Middle frontal gyrus (tissue), 1 donor: ENCODE measurements around the gene CEL.

Experiments used
- DNase-seq: peaks from one replicate; pipeline ENCODE4 v3.0.0-alpha.2; 2015; ENCODE audit warnings: low spot score; ENCODE audit errors: extremely low spot score

The CEL gene

DNA sequence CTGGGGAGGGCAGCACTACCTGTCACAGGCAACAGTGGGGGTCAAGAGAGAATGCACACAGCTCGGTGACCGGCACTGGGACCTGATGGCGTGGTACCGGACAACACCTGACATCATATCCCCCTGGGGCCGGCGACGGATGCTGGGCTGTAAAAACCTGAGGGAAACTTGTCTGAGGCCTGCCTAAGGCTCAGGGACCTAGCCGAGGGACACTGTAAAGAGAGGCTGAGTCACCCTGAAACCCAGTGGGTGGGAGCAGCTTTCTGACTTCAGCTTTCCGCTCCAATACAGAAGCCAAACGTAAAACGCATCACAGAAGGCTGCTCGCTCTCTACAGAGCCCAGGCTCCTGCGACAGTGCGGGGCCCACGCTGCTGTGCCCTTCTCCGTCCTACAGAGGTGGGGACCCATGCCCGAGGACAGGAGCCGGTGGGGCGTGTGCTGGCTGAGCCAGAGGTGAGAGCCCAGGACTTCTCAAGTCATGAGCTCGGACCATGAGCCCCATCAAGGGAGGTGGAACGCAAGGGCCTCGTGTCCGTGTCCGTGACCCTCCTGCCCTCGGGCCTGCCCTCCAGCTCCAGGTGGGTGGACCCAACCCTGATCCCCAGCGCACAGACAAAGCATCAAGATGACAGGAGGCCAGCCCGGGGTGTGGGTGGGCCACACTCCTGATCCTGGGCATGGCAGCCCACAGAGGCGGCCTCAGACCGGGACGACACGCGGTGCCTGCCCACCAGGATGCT is 54.0 kb downstream of the CEL start:
- DNase-seq, result no peak

DNA sequence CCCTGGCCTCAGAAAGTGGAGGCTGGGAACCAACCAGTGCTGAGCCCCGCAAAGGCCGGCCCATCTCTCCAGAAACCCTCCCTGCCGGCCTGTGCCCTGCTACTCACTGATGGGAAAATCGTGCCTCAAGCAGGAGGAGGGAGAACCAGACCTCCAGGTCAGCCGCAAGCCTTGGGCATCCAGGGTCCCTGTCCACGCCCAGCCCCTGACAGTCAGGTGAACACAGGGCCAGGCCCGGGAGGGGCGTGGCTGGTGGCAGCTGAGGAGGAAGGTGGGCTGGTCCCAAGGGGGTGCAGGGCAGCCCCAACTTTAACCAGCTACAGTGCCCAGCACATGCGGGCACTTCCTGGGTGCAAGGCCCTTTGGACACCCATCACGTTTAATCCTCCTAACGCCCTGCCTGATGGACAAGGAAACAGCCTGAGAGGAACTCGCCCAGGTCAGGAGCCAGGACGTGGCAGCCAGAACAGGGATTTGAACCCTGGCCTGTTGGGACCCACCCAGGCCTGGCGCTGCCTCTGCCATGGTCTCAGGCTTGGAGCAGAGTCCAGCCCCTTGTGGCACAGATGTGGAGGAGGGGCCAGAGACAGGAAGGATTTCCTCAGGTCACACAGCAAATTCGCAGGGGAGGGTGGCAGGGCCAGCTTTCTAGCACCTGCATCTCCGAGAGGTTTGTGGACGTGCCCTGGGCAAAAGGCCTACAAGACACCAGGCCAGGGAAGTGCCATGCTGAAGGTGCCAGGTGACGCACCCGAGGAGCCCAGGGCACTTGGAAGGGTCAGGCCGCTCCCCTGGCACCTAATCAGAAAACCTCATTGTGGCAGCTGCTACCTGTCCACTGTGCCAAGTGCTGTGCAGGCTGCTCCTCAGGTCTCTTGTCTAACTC is 54.8 kb downstream of the CEL start:
- DNase-seq, result no peak

DNA sequence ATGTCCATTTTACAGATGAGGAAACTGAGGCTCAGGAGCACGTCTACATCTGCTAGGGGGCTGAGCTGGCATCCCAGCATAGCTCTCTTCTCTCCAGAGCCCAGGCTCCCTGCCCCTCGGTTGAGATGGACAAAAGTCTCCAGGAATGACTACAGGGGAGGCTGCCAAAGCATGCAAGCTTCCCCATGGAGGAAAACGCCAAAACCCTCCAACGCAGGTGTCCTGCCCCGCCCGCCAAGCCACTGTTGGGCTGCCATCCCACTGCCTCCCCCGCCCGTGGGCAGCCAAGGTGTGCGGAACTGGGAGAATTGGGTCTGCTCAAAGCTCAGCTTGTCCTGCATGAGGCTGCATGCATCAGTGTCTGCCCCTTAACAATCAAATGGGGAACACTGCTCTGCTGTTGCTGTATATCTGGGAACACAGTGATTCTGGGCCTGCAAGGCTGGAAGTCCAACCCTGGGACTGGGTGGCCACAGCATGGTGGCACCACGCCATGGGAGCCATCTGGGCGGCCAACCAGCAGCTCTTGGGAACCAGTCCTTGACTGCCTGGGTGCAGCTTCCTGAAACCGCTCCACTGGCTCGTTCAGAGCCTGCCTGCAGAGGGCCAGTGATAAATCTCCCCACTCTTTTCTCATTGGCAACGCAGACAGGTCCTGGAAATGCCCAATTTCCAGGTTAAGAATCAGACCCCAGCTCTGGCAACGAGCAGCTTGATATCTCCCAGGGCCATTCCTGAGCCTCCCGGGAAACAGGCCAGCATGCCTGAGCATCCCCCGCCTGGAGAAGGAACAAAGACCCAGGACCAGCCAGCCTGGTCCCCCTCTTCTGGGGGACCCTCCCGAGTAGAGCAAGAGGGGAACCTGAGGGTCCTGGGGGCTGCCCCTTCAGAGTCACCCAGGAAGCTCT is 55.7 kb downstream of the CEL start:
- peak; percentile 73 for DNase-seq

DNA sequence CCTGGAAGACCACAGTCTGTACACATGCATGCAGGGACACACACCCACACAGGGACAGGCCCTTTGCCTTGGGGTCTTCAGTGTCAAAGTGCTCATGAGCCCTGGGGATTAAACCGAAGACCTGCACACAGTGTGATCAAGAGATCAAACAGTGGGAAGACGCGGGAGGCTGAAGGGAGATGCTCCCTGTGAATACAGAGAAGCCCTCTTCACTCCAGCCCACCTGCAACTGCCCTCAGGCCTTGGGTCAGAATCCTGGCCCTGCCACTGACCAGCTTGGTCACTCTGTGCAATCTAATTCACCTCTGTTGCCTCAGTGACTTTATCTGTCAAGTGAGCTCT is 56.4 kb downstream of the CEL start:
- DNase-seq, result no peak

DNA sequence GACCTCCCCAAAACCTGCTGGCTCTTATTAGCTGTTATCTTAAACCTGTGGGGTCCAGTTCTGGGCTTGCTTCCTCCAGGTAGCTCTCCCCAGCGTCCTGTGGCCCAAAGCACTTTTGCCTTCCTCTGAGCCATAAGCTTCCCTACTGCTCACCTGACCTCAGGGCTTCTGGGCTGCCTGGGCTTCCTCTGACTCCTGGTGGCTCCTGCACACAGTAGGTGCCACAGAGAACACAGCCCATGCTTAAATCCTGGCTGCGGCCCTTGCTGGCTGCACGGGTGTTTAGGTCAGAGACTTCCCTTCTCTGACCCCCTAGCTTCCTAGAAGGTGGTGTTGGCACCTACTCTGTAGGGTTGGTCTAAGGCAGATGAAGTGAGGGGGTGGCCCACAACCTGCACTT is 56.8 kb downstream of the CEL start:
- no peak for DNase-seq

DNA sequence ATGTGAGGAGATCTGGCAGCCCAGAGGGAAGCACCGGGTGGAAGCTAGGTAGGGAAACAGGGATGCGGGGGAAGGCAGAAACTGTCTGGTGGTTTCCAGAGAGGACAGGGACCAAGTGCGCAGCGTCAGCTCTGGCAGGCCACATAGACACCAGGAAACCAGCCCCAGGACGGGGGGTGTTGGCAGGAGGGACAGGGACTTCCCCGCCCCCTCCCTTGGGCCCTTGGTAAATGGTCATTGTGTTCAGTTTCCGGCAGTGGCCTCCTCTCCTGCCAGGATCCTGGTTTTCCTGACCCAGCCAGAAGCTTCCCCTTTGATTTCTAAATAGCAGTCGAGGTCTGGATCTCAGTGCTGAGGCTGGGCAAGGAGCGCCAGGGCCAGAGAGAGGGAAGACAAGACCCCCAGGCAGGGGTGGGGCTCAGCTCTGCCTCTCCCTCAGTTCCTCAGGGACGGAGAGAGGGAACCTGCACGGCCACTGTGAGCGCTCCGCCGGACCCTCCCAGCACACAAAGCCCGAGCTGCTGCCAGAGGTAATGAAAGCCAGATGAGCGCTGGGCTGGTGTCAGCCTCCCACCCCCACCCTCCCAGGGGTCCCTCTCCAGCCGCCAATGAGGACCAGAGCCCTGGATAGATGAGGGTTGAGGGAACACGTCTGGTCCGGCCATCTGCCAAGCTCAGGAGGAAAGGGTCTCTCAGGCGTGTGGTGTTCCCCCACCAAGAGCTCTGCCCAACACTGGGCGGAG is 57.5 kb downstream of the CEL start:
- peak; percentile 56 for DNase-seq

DNA sequence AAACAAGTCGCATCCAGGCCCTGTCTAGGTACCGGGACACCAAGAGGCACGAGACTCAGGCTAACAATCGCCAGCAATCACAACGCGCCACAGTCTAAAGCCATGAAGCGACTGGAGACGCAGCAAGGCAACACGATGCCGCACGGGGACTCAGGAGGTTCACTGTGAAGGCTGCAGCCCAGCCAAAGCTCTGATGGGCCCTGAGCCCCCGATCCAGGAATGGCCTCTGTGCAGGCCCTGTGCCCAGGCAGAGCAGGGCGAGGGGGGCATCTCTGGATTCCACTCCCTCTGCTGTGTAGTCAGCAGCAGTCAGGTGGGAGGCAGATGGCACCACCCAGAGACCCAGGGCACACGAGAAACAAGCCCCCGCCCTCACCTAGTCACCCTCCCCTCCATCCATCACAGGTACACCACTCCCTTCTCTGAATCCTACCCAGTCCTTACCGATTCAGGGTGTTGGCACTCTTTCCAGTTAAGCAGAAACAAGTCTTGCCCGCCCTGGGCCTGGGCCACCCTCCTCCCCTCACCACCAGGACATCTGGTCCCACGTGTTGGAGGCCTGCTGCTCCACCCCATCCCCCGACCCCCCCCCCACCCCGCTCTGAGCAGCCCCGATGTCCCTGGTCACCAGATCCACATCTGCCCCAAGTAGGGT is 58.2 kb downstream of the CEL start:
- DNase-seq, result no peak

DNA sequence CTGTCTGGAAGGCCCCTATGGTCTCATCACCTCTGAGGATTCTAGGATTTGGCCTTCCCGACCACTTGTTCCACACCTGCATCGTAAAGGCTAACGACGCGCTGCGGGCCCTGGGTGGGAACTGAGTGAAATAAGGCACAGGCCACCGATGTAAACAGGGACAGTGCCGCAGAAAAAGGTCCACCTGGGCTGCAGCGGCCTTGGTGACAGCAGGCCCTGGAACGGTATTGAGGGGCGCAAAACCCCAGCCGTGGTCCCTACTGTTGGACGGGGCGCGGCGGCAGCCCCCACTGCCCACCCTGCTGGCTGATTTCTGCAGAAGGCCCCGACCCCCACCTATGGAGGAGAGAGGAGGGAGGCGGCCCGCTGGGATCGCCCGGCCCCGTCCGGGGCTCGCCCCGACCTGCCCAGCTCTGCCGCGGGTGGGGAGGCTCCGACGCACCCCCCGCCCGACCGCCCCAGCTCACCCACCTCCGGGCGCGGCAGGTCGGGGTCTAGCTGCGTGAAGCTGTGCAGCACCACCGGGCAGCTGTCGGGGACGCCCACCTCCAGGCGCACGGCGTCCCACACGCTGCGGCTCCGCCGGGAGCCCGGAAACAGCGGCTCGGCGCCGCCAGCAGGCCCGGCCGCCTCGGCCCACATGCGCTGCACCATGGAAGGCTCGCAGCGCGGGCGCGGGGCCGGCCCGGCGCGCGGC is 58.9 kb downstream of the CEL start:
- no peak for DNase-seq
